Measurements from ENCODE around the gene BANF2.

The BANF2 gene

DNA sequence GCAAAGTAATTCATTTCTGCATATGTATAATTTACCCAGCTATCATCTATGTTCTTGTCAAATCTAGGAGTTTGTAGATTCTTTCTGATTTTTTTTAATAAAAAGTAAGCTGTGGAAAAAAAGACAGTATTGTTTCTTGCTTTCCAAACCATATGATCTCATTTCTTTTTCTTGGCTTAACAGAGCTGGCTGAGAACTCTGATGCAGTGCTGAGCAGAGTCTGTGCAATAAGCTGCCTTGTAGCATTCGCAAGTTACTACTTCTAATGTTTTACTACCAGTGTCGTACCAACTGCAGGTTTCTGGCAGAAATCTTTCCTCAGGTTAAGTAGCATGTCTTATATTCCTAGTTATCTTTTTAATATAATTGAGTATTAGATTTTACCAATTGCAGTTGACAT lies 33.3 kb upstream of the BANF2 start:
- H3K4me1 ChIP-seq (ENCODE audit: control insufficient read depth, low read depth, low read length): peaks cover 25% of the 10 kb centered on the region
- no peak overlapping the region for H3K27ac ChIP-seq (ENCODE audit: low read length)
- no peaks in the 10 kb centered on the region for H3K27me3 ChIP-seq (ENCODE audit: control insufficient read depth, insufficient read depth, low read length)
- H3K4me3 ChIP-seq (ENCODE audit: low read length): no peak overlapping the region
- no peaks in the 10 kb centered on the region for H3K9me3 ChIP-seq (ENCODE audit: control insufficient read depth, low read depth, low read length)
- H3K36me3 ChIP-seq (ENCODE audit: control insufficient read depth, low read depth, low read length): no peaks in the 10 kb centered on the region
- no peak overlapping the region for H3K9ac ChIP-seq (ENCODE audit: low read length)

DNA sequence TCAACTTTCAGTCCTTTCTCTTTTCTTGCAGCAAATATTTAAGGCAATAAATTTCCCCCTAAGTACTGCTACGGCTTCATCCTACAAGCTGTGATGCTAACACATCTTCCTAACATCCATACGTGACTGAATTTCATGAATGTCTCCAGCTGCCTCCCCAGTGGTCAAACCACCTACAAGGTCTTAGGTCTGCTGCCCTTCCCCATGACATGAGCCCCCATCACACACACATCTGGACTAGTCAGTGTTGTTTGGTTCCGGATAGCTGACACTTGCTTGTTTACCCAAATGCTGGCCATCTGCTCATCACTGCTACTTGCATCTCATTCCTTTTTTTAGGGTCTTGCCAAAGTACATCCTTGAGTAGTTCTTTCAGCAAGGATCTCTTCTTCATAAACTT lies 32.3 kb upstream of the BANF2 start:
- Histone ChIP-seq H3K9me3 (ENCODE audit: control insufficient read depth, low read depth, low read length) (no peaks in the 10 kb centered on the region), H3K4me1 (ENCODE audit: control insufficient read depth, low read depth, low read length) (peaks cover 25% of the 10 kb centered on the region), H3K4me3 (ENCODE audit: low read length) (no peak overlapping the region), H3K36me3 (ENCODE audit: control insufficient read depth, low read depth, low read length) (no peaks in the 10 kb centered on the region), H3K9ac (ENCODE audit: low read length) (no peak overlapping the region), H3K27me3 (ENCODE audit: control insufficient read depth, insufficient read depth, low read length) (no peaks in the 10 kb centered on the region), H3K27ac (ENCODE audit: low read length) (no peak overlapping the region)

DNA sequence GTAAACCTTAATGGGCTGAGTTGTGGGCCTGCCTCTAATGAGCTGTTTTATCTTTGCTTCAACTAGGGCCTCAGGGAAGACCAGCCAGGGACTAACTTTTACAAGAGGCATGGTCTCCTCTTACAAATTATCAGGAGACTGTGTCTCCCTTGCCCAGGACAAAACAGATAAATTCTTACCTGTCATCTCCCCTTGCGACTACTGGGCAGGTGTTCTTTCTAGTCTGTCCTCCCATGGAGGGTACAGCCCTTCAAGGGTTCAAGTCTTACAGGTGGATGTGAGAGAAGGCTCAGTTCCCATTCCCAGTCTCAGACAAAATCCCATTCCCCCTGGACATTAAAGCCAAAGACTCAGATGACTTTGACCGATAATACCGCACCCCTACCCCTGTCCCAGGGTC lies 31.3 kb upstream of the BANF2 start:
- Histone ChIP-seq H3K27me3 (ENCODE audit: control insufficient read depth, insufficient read depth, low read length) (no peaks in the 10 kb centered on the region), H3K27ac (ENCODE audit: low read length) (no peak overlapping the region), H3K36me3 (ENCODE audit: control insufficient read depth, low read depth, low read length) (no peaks in the 10 kb centered on the region), H3K4me3 (ENCODE audit: low read length) (no peak overlapping the region), H3K4me1 (ENCODE audit: control insufficient read depth, low read depth, low read length) (peaks cover 21% of the 10 kb centered on the region), H3K9me3 (ENCODE audit: control insufficient read depth, low read depth, low read length) (no peaks in the 10 kb centered on the region), H3K9ac (ENCODE audit: low read length) (no peak overlapping the region)

DNA sequence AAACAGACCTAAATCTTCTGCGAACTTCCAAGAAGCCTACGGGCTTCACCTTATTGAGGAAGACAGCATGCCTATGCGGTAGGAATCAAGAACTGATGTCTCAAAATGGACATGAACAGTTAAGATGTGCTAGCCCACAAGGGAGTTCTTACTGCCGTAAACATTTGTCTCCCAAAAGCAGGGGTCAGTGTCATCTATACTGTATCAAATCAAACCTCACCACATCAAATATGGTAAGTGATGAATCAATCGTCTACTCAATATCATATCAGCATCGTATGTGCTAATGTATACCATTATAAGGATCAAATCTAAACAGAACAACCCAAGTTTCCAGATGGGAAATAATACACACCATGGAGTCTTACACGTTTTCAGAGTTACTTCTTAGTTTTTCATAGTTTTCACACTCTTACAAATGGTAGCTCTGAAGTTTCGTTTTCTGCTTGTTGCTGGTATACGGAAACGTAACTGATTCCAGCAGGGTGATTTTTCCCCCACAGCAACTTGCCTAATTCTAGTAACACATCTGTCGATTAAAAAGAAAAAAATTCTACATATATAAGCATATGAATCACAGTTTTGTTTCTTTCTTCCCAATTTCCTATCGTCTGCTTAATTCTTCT lies 30.3 kb upstream of the BANF2 start:
- Histone ChIP-seq H3K9ac (ENCODE audit: low read length) (no peak overlapping the region), H3K4me1 (ENCODE audit: control insufficient read depth, low read depth, low read length) (peaks cover 11% of the 10 kb centered on the region), H3K27me3 (ENCODE audit: control insufficient read depth, insufficient read depth, low read length) (no peaks in the 10 kb centered on the region), H3K36me3 (ENCODE audit: control insufficient read depth, low read depth, low read length) (no peaks in the 10 kb centered on the region), H3K4me3 (ENCODE audit: low read length) (no peak overlapping the region), H3K27ac (ENCODE audit: low read length) (no peak overlapping the region), H3K9me3 (ENCODE audit: control insufficient read depth, low read depth, low read length) (no peaks in the 10 kb centered on the region)

DNA sequence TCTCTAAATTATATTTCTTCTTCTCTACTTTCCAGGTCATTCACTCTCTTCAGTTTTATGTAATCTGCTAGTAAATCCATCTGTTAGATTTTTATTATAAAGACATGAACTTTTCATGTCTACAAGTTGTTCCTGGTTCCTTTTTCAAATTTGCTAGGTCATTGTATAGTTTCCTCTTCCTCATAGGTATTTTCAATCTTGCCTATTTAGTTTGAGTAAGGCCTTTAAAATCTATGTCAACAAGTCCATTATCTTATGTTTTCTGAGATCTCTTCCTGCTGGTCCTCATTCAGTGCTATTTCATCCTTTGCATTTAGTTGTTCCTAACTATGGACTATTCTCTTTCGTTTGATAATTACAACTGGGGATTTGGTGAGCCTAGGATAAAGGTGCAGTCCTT lies 28.8 kb upstream of the BANF2 start:
- H3K27me3 ChIP-seq (ENCODE audit: control insufficient read depth, insufficient read depth, low read length): no peaks in the 10 kb centered on the region
- H3K4me3 ChIP-seq (ENCODE audit: low read length): no peak overlapping the region
- no peaks in the 10 kb centered on the region for H3K36me3 ChIP-seq (ENCODE audit: control insufficient read depth, low read depth, low read length)
- H3K9me3 ChIP-seq (ENCODE audit: control insufficient read depth, low read depth, low read length): no peaks in the 10 kb centered on the region
- H3K9ac ChIP-seq (ENCODE audit: low read length): no peak overlapping the region
- H3K4me1 ChIP-seq (ENCODE audit: control insufficient read depth, low read depth, low read length): peaks cover 5% of the 10 kb centered on the region
- H3K27ac ChIP-seq (ENCODE audit: low read length): no peak overlapping the region

DNA sequence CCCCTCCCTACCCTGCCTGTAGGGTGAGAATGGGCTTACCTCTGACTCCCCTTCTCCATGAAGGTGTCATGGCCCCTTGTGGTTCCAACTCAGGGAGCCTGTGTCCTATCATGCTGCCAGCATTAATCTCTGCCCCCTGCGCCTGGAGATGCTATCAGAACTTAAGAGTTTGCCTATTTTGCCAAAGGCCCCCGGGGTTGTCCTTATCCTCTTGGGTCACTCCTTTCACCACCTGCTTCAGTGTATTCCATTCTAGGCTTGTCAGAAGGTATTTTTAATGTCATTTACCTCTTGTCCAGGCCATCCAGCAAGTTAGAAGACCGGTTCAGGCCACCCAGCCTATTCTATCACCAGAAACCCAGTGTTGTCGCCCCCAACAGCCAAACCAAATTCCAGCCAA lies 28.2 kb upstream of the BANF2 start:
- H3K27me3 ChIP-seq (ENCODE audit: control insufficient read depth, insufficient read depth, low read length): no peaks in the 10 kb centered on the region
- H3K27ac ChIP-seq (ENCODE audit: low read length): no peak overlapping the region
- no peak overlapping the region for H3K9ac ChIP-seq (ENCODE audit: low read length)
- no peaks in the 10 kb centered on the region for H3K9me3 ChIP-seq (ENCODE audit: control insufficient read depth, low read depth, low read length)
- no peaks in the 10 kb centered on the region for H3K36me3 ChIP-seq (ENCODE audit: control insufficient read depth, low read depth, low read length)
- no peak overlapping the region for H3K4me3 ChIP-seq (ENCODE audit: low read length)
- H3K4me1 ChIP-seq (ENCODE audit: control insufficient read depth, low read depth, low read length): no peaks in the 10 kb centered on the region

DNA sequence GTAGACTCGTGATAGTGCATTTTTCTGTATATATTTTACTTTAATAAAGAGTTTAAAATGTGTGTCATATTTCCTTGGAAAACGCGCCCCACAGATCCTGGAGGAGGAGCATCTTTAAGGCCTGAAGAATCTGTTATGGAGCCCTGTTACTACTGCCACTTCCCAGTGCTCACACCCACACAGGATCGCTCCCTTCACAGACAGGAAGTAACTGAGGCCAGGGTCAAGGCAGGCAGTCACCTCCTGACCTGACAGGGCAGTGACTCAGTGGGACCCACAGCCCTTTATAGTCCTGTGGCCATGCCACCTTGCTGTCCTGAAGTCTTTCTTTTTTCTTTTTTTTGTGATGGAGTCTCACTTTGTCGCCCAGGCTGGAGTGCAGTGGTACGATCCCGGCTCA lies 26.7 kb upstream of the BANF2 start:
- H3K36me3 ChIP-seq (ENCODE audit: control insufficient read depth, low read depth, low read length): peaks cover 4% of the 10 kb centered on the region

DNA sequence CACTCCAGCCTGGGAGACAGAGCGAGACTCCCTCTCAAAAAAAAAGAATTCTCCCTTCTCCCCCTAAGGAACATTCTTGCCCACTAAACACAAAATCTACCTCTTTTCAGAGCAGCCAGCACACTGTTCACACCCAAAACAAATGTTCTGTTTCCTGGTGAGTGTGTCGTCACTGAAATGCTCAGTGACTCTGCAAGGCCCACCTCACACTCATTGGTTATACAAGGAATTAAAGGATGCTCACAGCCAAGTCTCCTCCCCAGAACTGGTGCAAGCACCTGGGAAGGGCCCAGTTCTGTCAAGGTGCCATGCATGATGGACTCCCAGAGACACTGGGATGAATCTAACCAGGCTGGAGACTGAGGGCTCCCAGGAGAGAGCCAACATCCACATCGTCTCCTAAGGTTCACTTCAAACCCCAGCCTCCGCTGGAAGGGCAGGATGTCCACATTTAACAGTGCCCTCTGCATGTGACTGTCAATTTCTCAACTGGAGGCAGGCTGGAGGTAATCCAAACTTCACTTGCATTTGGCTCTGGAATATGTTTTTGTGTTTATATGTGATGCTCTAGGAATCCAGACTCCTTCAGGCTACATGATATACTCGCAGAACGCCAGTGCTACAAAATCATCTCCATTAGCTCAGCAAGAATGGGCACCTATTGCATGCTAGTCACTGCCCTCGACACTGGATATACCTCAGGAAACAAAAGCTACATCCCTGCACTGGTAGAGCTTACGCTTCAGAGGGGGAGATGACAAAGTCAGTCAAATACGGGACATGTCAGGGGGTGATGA lies 24.8 kb upstream of the BANF2 start:
- Histone ChIP-seq H3K9me3 (ENCODE audit: control insufficient read depth, low read depth, low read length) (no peaks in the 10 kb centered on the region), H3K36me3 (ENCODE audit: control insufficient read depth, low read depth, low read length) (peaks cover 8% of the 10 kb centered on the region), H3K4me3 (ENCODE audit: low read length) (no peak overlapping the region), H3K27ac (ENCODE audit: low read length) (no peak overlapping the region), H3K4me1 (ENCODE audit: control insufficient read depth, low read depth, low read length) (peaks cover 6% of the 10 kb centered on the region), H3K9ac (ENCODE audit: low read length) (no peak overlapping the region), H3K27me3 (ENCODE audit: control insufficient read depth, insufficient read depth, low read length) (no peaks in the 10 kb centered on the region)

More for the DNA sequence above, 26.7 kb upstream of the BANF2 start:
- H3K27me3 ChIP-seq (ENCODE audit: control insufficient read depth, insufficient read depth, low read length): no peaks in the 10 kb centered on the region
- H3K9ac ChIP-seq (ENCODE audit: low read length): no peak overlapping the region
- no peak overlapping the region for H3K4me3 ChIP-seq (ENCODE audit: low read length)
- H3K4me1 ChIP-seq (ENCODE audit: control insufficient read depth, low read depth, low read length): no peaks in the 10 kb centered on the region
- no peak overlapping the region for H3K27ac ChIP-seq (ENCODE audit: low read length)
- H3K9me3 ChIP-seq (ENCODE audit: control insufficient read depth, low read depth, low read length): no peaks in the 10 kb centered on the region

DNA sequence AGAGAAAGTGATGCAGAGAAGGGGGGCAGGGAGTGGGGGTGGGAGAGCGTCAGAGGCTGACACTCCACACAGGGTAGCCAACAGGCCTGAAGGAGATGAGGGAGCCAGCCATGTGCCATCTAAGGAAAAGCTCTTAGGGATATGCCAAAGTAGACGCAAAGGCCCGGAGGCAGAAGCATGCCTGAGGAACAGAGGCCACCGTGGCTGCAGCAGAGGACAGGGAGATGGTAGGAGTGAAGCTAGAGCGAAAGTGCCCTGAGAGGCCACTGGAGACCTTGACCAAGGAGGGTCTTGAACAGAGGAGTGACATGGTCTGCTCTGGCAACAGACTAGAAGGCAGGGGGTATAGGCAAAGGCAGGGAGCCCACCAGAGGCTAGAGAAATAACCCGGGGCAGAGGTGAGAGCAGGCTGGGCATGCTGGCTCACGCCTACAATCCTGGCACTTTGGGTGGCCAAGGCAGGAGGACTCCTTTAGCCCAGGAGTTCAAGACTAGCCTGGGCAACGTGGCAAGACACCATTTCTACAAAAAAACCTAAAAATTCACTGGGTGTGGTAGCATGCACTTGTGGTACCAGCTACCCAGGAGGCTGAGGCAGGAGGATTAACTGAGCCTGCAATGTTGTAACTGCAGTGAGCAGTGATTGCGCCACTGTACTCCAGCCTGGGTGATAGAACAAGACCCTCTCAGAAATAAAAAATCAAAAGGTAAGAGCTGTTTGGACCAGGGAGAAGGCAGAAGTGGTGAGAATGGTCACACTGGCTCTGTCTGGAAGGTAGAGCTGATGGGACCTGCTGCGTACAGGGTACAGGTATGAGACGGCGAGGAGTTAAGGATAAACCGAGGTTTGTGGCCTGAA lies 24.0 kb upstream of the BANF2 start:
- Histone ChIP-seq H3K4me1 (ENCODE audit: control insufficient read depth, low read depth, low read length) (peaks cover 13% of the 10 kb centered on the region), H3K27me3 (ENCODE audit: control insufficient read depth, insufficient read depth, low read length) (no peaks in the 10 kb centered on the region), H3K27ac (ENCODE audit: low read length) (no peak overlapping the region), H3K36me3 (ENCODE audit: control insufficient read depth, low read depth, low read length) (peaks cover 8% of the 10 kb centered on the region), H3K4me3 (ENCODE audit: low read length) (no peak overlapping the region), H3K9ac (ENCODE audit: low read length) (no peak overlapping the region), H3K9me3 (ENCODE audit: control insufficient read depth, low read depth, low read length) (no peaks in the 10 kb centered on the region)

DNA sequence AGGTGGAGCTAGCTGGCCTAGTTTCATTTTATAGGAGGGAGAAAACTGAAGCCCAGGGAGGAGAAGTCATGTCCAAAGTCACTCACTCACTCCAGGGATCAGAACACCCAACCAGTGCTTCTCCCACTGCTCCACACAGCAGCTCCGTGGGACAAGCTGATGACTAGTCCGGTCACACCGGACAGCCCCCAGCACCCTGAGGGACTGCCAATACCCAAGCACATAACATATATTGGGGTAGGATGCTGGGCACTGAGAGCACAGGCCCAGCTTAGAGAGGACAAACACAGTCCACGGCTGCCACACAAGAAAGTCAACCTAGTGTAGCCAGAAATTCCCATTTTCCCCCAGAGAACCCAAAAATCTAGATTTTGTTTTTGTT lies 23.4 kb upstream of the BANF2 start:
- Histone ChIP-seq H3K9me3 (ENCODE audit: control insufficient read depth, low read depth, low read length) (no peaks in the 10 kb centered on the region), H3K27me3 (ENCODE audit: control insufficient read depth, insufficient read depth, low read length) (no peaks in the 10 kb centered on the region), H3K4me3 (ENCODE audit: low read length) (no peak overlapping the region), H3K27ac (ENCODE audit: low read length) (no peak overlapping the region), H3K9ac (ENCODE audit: low read length) (no peak overlapping the region), H3K4me1 (ENCODE audit: control insufficient read depth, low read depth, low read length) (peaks cover 13% of the 10 kb centered on the region), H3K36me3 (ENCODE audit: control insufficient read depth, low read depth, low read length) (peaks cover 8% of the 10 kb centered on the region)

DNA sequence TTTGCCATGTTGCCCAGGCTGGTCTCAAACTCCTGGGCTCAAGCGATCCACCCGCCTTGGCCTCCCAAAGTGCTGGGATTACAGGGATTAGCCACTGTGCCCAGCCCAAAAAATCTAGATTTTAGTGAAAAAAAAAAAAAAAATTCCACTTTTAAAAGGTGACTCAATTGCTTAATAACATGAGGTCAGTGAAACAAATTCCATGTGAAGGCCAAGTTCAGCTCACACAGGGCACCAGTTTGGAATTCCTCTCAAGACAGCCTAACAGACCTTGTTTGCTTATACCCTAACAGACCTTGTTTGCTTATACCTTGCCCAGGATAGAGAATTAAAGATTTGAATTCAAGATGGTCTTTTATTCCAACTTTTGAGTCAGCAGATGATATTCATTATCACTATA lies 22.8 kb upstream of the BANF2 start:
- H3K4me1 ChIP-seq (ENCODE audit: control insufficient read depth, low read depth, low read length): peaks cover 13% of the 10 kb centered on the region
- peaks cover 8% of the 10 kb centered on the region for H3K36me3 ChIP-seq (ENCODE audit: control insufficient read depth, low read depth, low read length)
- H3K9me3 ChIP-seq (ENCODE audit: control insufficient read depth, low read depth, low read length): no peaks in the 10 kb centered on the region
- no peak overlapping the region for H3K9ac ChIP-seq (ENCODE audit: low read length)
- no peak overlapping the region for H3K4me3 ChIP-seq (ENCODE audit: low read length)
- H3K27ac ChIP-seq (ENCODE audit: low read length): no peak overlapping the region
- no peaks in the 10 kb centered on the region for H3K27me3 ChIP-seq (ENCODE audit: control insufficient read depth, insufficient read depth, low read length)

All from iPS-18a (cell line).